ENCODE data around the gene ADAMTS4. TPM values are rescaled to one million over a fixed set of nuclear protein-coding genes. Genes with fewer than 3 reads are reported as not detected.

Gene ADAMTS4
- total RNA-seq, 1 experiment from 2014 or later: 9.1 TPM

DNA sequence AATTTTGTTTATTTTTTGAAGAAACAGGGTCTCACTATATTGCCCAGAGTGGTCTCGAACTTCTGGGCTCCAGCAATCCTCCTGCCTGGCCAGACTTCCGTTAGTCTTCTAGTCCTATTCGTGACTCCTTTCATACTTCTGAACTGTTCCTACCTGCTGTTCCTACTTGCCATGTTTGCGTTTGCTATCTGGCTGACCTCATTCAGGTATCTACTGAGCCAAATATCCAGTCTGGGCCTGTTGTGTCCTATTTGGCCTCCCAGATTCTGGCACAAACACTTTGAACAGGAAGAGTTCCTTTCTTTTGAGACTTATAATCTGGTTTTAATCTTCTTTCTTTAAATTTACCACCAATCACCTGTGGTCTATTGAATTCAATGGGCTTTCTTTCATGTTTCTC, 46.0 kb upstream of the ADAMTS4 start (continued):
- TF ChIP-seq, protein P1, sequence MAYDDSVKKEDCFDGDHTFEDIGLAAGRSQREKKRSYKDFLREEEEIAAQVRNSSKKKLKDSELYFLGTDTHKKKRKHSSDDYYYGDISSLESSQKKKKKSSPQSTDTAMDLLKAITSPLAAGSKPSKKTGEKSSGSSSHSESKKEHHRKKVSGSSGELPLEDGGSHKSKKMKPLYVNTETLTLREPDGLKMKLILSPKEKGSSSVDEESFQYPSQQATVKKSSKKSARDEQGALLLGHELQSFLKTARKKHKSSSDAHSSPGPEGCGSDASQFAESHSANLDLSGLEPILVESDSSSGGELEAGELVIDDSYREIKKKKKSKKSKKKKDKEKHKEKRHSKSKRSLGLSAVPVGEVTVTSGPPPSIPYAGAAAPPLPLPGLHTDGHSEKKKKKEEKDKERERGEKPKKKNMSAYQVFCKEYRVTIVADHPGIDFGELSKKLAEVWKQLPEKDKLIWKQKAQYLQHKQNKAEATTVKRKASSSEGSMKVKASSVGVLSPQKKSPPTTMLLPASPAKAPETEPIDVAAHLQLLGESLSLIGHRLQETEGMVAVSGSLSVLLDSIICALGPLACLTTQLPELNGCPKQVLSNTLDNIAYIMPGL (CRISPR knock-in tag; IDR thresholded peaks at IDR 0.05): no peak

DNA sequence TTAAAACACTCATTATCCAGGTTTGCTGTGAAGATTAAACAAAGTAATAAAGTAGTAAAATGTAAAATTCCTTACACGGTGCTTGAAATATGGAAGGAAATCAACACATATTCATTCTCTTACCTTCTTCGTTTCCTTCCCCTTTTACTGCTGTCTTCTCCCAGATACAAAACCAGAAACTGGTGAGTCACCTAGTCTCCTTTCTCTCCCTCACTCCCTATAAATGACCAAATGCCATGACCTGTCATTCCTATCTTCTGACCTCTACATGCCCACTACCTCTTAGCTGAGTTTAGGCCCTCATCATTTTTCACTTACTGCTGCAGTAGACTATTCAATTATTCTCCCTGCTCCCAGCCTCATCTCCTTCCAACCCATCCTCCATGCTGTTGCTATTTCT, 43.5 kb upstream of the ADAMTS4 start:
- ChIA-PET POLR2A (no interaction called here), CTCF (no interaction called here)
- Mint-ChIP-seq H3K4me1 (no peaks in the 10 kb centered on the region), H3K4me3 (no peak overlapping the region), H3K36me3 (no peaks in the 10 kb centered on the region), H3K9me3 (no peaks in the 10 kb centered on the region), H3K27me3 (ENCODE audit: low read depth) (peaks cover 6% of the 10 kb centered on the region), H3K27ac (no peak overlapping the region; the same call in 1 of the 2 replicates)
- DNase-seq (ENCODE audit: low spot score) (no peak), ATAC-seq (no peak)
- no peak for TF ChIP-seq ETV6 (CRISPR knock-in tag; IDR thresholded peaks at IDR 0.05)
- TF ChIP-seq, protein P1 (CRISPR knock-in tag; IDR thresholded peaks at IDR 0.05): no peak
- TF ChIP-seq, protein P2, sequence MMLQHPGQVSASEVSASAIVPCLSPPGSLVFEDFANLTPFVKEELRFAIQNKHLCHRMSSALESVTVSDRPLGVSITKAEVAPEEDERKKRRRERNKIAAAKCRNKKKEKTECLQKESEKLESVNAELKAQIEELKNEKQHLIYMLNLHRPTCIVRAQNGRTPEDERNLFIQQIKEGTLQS (CRISPR knock-in tag; conservative IDR thresholded peaks at IDR 0.05): no peak
- TF ChIP-seq, protein P3, sequence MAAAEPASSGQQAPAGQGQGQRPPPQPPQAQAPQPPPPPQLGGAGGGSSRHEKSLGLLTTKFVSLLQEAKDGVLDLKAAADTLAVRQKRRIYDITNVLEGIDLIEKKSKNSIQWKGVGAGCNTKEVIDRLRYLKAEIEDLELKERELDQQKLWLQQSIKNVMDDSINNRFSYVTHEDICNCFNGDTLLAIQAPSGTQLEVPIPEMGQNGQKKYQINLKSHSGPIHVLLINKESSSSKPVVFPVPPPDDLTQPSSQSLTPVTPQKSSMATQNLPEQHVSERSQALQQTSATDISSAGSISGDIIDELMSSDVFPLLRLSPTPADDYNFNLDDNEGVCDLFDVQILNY (CRISPR knock-in tag; IDR thresholded peaks at IDR 0.05): no peak
- TF ChIP-seq CREM (CRISPR knock-in tag; IDR thresholded peaks at IDR 0.05): no peak
- TF ChIP-seq, protein P4, sequence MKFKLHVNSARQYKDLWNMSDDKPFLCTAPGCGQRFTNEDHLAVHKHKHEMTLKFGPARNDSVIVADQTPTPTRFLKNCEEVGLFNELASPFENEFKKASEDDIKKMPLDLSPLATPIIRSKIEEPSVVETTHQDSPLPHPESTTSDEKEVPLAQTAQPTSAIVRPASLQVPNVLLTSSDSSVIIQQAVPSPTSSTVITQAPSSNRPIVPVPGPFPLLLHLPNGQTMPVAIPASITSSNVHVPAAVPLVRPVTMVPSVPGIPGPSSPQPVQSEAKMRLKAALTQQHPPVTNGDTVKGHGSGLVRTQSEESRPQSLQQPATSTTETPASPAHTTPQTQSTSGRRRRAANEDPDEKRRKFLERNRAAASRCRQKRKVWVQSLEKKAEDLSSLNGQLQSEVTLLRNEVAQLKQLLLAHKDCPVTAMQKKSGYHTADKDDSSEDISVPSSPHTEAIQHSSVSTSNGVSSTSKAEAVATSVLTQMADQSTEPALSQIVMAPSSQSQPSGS (CRISPR knock-in tag; IDR thresholded peaks at IDR 0.05; ENCODE audit: borderline replicate concordance, low read depth): no peak
- TF ChIP-seq HMGA2 (CRISPR knock-in tag; IDR thresholded peaks at IDR 0.05): no peak
- TF ChIP-seq ZNF671 (CRISPR knock-in tag; IDR thresholded peaks at IDR 0.05): no peak
- no peak for TF ChIP-seq TEAD1 (CRISPR knock-in tag; IDR thresholded peaks at IDR 0.05)
- TF ChIP-seq, protein P5, sequence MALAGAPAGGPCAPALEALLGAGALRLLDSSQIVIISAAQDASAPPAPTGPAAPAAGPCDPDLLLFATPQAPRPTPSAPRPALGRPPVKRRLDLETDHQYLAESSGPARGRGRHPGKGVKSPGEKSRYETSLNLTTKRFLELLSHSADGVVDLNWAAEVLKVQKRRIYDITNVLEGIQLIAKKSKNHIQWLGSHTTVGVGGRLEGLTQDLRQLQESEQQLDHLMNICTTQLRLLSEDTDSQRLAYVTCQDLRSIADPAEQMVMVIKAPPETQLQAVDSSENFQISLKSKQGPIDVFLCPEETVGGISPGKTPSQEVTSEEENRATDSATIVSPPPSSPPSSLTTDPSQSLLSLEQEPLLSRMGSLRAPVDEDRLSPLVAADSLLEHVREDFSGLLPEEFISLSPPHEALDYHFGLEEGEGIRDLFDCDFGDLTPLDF (CRISPR knock-in tag; IDR thresholded peaks at IDR 0.05): no peak
- TF ChIP-seq ZNF232 (CRISPR knock-in tag; IDR thresholded peaks at IDR 0.05): no peak
- TF ChIP-seq, protein P6, sequence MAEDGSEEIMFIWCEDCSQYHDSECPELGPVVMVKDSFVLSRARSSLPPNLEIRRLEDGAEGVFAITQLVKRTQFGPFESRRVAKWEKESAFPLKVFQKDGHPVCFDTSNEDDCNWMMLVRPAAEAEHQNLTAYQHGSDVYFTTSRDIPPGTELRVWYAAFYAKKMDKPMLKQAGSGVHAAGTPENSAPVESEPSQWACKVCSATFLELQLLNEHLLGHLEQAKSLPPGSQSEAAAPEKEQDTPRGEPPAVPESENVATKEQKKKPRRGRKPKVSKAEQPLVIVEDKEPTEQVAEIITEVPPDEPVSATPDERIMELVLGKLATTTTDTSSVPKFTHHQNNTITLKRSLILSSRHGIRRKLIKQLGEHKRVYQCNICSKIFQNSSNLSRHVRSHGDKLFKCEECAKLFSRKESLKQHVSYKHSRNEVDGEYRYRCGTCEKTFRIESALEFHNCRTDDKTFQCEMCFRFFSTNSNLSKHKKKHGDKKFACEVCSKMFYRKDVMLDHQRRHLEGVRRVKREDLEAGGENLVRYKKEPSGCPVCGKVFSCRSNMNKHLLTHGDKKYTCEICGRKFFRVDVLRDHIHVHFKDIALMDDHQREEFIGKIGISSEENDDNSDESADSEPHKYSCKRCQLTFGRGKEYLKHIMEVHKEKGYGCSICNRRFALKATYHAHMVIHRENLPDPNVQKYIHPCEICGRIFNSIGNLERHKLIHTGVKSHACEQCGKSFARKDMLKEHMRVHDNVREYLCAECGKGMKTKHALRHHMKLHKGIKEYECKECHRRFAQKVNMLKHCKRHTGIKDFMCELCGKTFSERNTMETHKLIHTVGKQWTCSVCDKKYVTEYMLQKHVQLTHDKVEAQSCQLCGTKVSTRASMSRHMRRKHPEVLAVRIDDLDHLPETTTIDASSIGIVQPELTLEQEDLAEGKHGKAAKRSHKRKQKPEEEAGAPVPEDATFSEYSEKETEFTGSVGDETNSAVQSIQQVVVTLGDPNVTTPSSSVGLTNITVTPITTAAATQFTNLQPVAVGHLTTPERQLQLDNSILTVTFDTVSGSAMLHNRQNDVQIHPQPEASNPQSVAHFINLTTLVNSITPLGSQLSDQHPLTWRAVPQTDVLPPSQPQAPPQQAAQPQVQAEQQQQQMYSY (CRISPR knock-in tag; IDR thresholded peaks at IDR 0.05): no peak
- TF ChIP-seq ATF1 (CRISPR knock-in tag; IDR thresholded peaks at IDR 0.05): no peak
- TF ChIP-seq, protein P7, sequence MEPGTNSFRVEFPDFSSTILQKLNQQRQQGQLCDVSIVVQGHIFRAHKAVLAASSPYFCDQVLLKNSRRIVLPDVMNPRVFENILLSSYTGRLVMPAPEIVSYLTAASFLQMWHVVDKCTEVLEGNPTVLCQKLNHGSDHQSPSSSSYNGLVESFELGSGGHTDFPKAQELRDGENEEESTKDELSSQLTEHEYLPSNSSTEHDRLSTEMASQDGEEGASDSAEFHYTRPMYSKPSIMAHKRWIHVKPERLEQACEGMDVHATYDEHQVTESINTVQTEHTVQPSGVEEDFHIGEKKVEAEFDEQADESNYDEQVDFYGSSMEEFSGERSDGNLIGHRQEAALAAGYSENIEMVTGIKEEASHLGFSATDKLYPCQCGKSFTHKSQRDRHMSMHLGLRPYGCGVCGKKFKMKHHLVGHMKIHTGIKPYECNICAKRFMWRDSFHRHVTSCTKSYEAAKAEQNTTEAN (CRISPR knock-in tag; IDR thresholded peaks at IDR 0.05): no peak
- TF ChIP-seq ZNF317 (CRISPR knock-in tag; IDR thresholded peaks at IDR 0.05; ENCODE audit: borderline replicate concordance, low read depth): no peak
- TF ChIP-seq, protein P8, sequence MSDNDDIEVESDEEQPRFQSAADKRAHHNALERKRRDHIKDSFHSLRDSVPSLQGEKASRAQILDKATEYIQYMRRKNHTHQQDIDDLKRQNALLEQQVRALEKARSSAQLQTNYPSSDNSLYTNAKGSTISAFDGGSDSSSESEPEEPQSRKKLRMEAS (CRISPR knock-in tag; IDR thresholded peaks at IDR 0.05): no peak
- TF ChIP-seq RELA (CRISPR knock-in tag; IDR thresholded peaks at IDR 0.05; ENCODE audit: borderline replicate concordance): no peak
- TF ChIP-seq NR1H2 (CRISPR knock-in tag; IDR thresholded peaks at IDR 0.05): no peak
- TF ChIP-seq, protein P9, sequence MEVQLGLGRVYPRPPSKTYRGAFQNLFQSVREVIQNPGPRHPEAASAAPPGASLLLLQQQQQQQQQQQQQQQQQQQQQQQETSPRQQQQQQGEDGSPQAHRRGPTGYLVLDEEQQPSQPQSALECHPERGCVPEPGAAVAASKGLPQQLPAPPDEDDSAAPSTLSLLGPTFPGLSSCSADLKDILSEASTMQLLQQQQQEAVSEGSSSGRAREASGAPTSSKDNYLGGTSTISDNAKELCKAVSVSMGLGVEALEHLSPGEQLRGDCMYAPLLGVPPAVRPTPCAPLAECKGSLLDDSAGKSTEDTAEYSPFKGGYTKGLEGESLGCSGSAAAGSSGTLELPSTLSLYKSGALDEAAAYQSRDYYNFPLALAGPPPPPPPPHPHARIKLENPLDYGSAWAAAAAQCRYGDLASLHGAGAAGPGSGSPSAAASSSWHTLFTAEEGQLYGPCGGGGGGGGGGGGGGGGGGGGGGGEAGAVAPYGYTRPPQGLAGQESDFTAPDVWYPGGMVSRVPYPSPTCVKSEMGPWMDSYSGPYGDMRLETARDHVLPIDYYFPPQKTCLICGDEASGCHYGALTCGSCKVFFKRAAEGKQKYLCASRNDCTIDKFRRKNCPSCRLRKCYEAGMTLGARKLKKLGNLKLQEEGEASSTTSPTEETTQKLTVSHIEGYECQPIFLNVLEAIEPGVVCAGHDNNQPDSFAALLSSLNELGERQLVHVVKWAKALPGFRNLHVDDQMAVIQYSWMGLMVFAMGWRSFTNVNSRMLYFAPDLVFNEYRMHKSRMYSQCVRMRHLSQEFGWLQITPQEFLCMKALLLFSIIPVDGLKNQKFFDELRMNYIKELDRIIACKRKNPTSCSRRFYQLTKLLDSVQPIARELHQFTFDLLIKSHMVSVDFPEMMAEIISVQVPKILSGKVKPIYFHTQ (CRISPR knock-in tag; IDR thresholded peaks at IDR 0.05): no peak
